ENCODE results near the gene CACNA1B.
"Not testable (repeated sequence)": the region's sequence is repeated elsewhere in the genome, so short reads cannot be mapped to it uniquely, and the experiment has no call there.

Gene CACNA1B

DNA sequence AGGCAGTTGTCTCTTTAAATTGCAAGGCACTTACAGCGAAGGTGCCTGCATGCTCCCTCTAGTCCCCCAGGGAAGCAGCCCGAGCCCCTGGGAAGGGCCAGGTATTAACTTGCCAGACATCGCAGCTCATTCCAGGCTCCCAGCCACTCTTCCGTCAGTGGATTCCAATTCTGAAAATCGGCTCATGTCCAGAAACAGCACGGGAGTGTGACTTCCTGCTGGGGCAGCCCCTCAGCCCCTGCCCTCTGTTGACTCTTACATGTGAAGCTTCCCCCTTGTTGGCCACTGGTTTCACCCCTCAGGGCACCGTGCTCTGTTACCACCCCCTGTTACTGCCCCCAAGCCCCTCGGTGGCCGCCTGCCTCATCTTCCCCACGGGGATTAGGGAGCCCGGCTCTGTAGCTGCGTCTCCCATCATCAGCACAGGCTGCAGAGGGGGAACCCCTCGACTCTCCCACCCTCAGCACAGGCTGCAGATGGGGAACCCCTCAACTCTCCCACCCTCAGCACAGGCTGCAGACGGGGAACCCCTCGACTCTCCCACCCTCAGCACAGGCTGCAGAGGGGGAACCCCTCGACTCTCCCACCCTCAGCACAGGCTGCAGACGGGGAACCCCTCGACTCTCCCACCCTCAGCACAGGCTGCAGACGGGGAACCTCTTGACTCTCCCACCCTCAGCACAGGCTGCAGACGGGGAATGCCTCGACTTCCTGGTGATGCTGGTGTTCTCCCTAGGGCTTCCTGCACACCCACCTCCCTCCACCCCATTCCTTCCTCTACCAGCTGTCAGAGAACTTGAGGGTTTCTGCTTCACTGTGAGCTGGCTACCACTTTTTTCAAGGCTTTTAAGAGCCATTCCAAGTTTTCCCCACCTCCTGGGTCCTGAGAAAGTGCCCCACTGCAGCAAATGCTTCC is 11.1 kb upstream of the CACNA1B start:
- no peak for DNase-seq

DNA sequence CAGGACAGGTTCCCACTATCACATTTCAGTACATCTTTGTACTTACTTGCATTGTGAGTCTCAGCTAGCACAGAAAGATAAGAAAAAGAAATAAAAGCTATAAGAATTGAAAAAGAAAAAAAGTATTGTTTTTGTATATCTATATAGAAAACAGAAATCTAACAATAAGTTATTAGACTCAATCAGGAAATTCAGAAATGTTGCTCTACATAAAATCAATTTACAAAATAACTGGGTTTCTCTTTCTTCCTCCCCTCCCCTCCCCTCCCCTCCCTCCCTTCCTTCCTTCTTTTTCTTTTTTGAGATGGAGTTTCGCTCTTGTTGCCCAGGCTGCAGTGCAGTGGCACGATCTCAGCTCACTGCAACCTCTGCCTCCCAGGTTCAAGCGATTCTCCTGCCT is 7.2 kb upstream of the CACNA1B start:
- DNase-seq = no peak

DNA sequence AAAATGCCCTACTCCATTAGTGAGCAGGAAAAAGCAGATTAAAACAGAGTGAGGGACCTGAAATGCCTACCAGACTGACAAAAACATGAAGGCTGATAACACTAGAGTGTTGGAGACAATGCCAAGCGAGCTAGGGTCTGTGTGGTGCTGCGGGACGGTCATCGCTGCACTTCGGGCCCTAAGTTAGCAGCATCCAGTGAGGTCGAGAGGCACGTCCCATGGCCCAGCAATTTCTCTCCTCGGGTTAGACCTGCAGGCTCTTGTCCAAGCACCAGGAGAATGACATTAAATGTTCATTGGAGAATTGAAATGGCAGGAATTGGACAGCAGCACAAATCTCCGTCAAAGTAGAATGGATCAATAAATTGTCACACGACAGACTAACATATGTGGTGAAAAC is 5.3 kb upstream of the CACNA1B start:
- DNase-seq = no peak

DNA sequence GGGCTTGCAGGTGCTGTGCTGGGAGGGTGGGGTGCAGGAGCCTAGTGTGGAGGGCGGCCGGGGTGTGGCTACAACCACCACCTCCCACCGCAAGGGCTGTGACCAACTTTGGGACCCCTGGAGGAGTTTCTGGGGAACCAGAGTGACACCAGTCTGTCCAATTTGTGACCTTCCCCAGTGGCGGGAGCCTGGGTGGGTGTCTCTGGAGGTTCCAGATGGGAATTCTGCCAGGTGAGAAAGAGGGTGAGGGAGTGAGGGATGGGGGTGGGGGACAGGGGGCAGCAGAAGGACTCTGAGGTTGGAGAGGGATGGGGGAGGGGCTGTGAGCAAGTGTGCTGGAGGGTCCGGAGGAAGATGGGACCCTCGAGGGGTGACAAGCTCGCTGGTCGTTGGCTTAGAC is 4.2 kb upstream of the CACNA1B start:
- DNase-seq = no peak

DNA sequence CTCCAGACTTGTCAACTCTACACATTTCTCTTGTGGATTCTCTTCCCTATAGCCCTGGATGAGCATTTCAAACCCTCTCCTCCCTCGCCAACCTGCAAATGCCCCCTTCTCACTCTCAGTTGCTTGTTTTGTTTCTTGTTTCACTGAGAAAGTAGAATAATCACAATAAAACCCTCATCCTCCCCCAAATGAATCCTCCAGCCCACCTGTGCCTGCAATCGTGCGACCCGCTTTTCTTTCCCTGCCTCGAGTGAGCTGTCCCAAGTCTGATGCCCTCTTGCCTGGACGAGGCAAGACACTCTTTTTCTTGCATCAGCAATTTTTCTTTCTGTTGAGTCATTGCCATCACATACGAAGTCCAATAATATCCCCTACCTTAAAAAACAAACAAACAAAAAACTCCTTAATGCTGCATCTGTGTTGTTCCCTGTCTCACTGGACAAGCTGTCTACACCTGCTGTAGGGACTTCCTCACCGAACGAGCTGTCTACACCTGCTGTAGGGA is 3.7 kb upstream of the CACNA1B start:
- DNase-seq = no peak

DNA sequence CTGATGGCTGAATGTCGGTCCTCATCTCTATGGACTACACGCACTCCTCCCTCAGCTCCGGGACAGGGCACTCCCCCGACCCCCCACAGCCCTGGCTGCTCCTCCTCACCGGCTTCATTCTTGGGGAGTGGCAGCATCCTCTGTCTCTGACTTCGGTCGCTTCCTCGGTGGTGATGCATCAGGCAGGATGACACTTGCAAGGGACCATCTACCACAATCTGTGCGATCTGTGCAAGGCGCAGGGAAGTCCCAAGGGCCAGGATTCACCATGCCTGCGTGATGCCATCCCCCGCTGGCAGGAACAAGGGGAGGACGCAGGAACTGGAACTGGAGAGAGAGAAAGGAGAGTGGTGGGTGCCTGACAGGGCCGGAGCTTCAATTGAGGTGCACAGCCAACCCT is 2.2 kb upstream of the CACNA1B start:
- no peak for DNase-seq

DNA sequence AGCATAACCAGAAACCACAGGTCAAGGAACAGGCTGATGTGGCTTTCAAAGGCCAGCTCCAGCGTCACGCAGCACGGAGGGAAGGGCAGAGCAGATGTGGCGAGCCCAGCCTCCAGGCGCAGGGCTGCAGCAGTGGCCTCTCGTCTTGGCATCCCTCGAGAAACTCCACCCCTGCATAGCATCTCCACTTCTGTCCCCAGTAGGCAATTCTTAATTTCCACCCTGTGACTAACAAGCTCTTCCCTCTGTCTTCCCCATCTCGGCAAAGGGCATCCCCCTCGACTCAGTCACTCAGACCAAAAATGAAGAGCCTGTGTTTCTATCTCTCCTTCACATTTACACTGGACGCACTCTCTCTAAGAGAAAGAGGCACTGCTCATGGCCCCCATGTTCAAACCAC is 1.7 kb upstream of the CACNA1B start:
- no peak for DNase-seq

DNA sequence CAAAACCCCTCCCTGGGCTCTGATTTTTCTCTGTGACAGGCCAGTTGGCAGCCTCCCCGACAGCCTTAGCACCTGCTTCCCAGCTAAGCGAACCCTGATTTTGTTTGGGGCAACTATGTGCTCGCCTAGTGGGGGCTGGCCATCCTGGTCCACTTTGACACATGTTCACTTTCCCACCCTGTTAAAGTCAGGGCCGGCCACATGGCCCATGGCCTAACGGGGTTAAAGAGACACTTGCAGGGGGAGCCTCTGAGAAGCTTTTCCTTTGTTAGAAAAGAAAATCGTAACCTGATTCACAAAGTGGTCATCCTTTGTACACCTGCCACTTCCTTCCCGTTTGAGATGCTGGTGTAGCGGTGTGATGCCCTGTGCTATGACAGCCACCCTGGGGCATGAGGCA is 1.3 kb upstream of the CACNA1B start:
- no peak for DNase-seq

DNA sequence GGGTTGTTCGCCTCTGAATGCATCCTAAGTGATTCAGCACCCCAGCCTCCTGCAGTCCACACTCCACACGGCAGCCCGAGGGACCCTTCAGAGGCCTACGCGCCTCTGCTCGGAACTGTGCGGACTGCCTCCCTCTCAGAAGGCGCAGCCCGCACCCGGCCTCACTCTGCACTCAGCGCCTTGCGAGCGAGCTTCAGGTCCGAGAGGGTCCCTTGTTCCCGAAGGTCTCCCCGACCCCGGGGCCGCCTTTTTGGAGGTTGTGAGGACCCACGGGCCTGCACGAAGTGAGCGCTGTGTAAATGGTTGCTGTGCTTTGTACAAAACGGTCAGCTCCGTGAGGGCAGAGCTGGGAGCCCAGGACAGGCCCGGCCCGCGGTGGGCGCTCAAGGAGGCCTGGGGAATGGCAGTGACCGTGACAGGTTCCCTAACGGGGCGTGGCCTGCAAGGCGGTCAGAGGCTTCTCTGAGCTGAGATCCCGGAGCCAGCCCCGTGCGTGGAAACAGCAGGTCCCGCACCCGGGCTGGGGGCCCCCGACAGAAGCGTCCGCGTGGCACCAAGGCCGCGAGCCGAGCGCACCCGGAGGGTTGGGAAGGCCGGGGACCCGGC is 698 bp upstream of the CACNA1B start:
- DNase-seq = no peak

DNA sequence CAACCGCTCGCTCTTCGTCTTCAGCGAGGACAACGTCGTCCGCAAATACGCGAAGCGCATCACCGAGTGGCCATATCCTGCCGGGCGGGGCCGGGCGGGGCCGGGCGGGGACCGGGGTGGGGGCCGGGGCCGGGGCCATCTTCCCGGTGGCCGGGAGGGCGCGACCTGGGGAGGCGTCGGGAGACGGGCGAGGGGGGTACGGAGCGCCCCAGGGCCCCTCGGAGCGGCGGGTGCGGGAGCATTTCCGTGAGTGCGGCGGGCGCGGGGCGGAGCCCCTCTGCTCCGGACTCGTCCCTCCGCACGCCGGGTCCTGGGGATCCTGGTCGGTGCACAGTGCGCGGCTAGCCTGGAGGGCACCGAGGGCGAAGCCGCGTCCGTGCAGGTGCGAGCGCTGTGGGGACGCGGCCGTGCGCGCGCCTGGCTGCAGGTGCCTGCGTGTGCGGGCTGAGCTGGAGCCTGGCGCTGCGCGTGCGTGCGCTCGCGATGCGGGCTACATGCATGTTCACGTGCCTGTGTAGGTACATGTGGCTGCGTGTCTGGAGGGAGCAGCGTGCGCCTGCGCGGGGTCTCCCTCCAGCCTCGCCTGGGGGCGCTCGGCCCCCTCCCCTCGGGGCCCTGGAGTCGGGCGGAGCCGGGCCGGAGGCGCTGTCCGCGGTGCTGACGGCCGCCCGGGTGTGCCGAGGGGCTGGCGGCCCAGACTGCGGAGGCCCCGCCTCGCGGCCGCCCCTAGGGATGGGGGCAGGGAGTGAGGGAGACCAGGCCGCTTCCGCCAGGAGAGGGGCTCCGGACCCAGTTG is 762 bp downstream of the CACNA1B start:
- DNase-seq = no peak

DNA sequence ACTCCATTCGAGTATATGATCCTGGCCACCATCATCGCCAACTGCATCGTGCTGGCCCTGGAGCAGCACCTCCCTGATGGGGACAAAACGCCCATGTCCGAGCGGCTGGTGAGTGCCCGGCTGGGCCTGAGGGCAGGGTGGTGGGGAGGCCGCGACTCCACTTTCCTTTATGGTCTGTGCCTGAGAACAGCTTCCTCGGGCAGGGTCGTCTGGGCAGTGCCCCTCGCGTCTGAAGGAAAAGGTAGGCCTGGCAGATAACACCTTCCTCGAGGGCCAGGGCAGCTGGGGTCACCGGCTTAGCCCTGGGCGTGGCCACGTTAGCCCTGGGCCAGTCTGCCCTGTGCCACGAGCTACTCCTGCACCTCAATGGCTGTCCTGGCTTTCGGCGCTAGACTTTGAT is 1.5 kb downstream of the CACNA1B start:
- no peak for DNase-seq

DNA sequence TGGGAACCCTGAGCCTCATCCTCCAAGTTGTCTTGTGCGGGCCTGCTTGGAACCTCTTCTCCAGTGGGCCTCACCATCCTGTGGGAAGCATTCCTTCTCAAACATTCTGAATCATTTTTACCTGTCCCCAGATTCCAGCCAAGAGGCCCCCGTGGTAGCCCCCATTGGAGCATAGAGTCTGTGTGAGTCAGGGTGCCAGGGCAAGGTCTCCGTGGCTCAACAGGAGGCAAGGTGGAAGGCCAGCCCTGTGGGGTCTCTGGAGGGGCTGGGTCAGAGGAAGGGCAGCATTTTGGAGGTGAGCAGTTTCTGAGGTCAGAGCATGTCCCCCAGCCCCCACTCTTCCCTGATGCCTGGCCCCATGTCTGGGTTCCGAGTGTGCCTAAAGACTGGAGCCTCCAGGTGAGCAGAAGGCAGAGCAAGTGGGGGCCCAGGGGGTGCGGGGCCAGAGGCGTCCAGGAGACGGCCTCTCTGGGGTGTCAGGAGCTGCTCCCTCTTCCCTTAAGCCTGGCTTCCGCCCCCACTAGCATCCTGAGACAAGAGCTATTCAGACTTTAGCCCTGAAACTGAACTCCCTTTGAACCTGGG is 2.1 kb downstream of the CACNA1B start:
- no peak for DNase-seq

DNA sequence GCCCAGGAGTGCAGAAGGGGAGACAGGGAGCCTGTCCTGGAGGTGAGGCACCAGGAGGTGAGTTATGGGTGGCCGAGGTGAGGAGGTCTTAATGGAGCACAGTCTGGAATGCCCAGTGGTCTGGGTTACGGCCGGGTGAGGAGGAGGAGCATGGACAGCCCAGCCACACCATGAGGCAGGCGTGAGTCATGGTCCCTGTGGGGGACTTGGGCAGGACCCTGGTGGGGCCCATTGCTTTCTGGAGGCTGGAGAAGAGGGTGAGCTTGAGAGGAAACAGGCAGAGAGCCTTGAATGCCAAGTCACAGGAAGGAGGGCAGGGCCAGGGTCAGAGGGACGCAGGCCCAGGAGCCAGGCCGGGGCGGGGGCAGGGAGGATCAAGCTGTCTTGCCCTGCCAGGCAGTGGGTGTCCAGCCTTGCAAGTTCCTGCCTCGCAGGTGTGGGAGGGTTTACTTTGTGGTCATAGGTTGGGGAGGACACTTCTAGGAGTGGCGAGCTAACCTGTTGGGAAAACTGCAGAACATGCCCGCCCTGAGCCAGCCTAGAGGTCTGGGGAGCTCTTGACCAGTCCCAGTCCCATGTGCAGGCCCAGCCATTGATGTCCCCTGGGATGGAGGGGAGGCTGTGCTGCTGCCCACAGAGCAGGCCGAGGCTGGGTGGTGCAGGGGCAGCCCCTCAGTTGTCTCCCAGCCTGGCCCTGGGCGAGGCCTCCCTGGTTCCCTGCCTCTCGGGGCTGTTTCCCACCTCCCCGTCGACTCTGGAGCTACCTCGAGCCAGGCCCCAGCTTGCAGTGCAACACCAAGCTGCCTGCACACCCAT is 2.8 kb downstream of the CACNA1B start:
- DNase-seq = no peak

DNA sequence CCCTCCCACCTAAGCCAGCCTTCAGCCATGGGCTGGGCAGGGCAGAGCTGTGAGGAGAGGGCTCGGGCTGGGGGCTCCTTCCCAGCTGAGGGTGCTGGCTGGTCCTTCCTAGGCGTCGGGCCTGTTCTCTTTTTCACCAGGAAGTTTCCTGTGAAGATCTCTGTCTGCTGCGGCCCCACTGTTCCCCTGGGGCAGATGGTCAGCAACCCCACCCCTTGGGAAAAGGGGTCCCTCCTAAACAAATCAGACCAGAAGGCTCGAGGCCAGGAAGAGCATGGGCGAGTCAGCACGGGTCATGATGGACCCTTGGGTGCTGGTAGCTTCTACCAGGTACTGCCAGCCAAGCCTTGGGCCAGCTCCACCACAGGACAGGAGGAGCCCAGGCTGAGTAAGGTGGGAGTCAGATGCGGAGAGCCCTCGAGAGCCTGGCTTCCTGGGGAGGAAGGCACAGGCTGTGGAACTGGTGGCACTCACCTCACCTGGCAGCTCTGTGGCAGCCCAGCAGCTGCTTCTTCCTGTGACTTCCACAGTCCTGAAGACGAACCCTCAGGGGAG is 3.5 kb downstream of the CACNA1B start:
- no peak for DNase-seq

DNA sequence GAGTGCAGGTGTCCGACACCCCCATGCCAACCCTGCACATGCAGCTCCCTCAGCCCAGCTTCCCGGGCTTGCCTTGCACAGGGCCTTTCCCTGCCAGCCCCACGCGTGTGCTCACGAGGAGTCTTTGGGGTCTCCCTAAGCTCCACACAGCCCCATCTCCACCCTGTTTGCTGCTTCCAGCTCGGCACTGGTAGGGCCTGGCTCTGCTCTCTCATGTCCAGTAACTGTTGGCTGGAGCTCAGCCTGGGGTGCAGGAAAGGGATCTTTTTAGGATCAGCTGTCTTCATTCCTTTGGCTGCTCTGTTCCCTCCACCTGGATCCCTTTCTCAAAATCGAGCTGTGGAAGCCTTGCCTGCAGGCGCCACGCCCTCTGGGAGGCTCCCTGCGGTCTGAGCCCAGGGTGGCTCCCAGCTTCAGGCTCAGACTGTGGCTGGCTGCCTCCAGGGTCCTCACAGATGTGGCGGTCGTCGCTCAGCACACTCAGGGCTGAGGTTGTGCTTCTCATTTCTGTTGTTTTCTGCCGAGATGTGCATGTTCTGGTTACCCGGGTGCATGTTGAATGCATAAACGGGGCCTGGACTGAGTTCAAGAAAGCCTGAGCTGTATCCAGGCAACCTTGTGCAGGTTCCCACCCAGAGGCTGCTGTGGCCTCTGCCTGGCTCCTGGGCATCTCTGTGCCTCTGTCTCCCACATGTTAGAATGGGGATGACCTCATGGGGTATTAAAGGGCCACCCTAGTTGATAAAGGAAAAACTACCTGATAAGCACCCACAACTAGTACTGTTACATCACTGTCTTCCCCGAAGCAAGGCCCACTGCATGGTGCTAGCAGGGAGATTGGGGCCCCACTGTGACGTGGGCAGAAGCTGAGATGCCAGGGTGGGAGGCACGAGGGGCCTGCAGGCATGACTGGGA is 4.3 kb downstream of the CACNA1B start:
- DNase-seq = no peak

DNA sequence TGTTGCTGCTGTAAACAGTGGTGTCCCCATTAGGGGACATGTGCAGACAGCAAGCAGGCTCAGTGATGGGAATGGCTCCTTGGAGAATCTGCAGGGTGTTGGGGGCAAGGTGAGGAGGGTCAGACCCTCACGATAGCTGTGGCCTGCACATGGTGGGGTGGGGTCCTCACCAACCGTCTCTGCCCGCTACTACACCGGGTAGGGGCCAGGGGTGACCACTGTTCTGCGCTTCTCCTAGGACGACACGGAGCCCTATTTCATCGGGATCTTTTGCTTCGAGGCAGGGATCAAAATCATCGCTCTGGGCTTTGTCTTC is 4.9 kb downstream of the CACNA1B start:
- DNase-seq = no peak

DNA sequence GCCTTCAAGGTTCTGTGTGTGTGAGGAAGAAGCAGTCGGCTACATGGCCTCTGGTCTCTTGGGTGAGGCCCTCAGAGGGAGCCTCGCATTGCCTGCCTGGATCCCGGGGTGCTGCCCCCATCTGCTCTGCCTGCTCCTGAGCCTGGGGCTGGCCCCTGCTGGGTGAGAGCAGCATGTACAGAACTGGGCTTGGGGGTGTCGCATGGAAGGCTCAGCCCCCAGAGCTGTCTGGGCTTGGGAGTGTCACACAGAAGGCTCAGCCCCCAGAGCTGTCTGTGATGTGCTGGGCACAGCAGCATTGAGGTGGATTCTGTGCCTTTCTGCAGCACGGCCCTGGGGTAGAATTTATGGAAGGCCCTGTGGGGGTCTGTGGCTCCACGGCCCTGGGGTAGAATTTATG is 6.4 kb downstream of the CACNA1B start:
- not testable (repeated sequence) for DNase-seq

DNA sequence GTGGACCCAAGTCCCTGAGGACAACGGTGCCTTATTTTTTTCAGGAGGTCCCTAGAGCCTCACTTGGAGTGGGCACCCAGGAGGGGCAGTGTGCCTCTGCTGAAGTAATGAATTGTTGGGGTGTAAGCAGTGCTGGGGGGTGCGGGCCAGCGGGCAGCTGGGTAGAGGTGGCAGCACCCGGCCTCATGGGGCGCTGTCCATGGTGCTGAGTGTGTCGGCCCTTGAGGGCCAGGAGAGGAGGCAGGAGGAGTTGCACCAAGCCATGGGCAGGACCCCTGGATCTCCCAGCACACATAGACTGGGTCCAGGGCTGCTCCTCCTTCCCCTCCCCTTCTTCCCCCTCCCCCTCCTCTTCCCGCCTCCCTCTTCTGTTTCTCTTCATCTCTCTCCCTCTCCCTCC is 7.0 kb downstream of the CACNA1B start:
- not testable (repeated sequence) for DNase-seq

DNA sequence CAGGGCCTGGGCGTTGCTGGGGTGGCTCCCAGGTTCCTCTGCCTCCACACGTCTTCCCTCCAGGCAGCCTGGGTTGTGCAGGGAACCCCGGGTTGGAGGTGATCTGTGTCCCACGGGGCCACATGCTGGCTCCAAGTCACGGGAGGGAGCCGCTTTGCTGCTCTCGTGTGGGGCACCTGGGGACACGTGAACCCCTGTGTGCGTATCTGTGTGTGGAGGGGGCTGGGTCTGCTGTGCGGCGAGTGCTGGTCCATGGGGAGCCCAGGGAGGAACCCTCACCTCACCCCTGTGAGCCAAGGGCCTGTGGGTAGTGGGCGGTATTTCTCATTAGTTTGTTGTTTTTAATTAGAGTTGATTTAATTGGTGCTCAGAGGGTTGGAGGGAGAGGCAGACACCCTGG is 7.5 kb downstream of the CACNA1B start:
- not testable (repeated sequence) for DNase-seq

DNA sequence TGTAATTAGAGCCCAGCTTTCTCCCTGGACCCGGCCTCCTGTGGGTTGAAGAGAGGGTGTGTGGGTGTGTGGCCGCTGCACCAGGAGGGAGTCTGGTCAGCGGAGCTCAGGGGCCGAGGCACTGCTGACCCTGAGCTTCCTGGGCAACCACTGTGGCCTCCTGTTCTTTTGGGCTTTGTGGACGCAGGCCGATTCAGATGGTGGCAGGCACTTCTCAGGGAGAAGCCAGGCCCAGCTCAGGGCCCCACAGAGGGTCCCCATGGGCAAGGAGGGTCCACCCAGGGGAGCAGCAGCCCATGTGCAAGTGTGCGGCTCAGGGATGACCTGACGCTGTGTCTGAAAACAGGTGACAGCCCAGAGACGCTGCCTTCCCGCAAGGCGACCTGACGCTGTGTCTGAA is 11.0 kb downstream of the CACNA1B start:
- not testable (repeated sequence) for DNase-seq

DNA sequence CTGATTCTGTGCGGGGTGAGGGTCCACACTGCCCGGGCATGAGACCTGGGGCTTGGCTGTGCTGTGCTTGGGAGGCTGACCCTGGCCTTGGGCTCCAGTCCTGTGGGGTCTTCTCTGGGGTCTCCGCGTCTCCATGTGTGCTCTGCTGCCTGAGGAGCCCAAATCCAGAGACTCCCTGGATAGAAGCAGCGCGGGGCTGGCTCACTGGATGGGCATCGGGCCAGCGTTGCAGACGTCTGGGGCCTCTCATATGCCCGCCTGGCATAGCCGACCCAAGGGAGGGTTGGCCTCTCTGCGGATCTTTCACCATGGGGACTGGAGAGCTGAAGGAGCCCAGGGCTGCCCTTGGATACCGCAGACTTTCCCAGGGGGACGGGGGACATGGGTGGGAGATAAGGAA is 12.4 kb downstream of the CACNA1B start:
- not testable (repeated sequence) for DNase-seq

Measured in inflammatory macrophage (primary cell).